Stimulated activated naive CD8-positive, alpha-beta T cell treated with anti-CD3 and anti-CD28 coated beads, Interleukin-15, Interleukin-2, amounts not matched to agents 100 U/mL and 50 U/mL, for 24 hours (primary cell): ENCODE results near the gene C1R.

ENCODE experiments used
- ATAC-seq: fragments of 150-1000 bp; cut with Tn5 transposase; one replicate; pipeline ENCODE4 v1.10.0; 2021
- DNase-seq: peaks from one replicate; pipeline ENCODE4 v3.0.0; 2021

C1R gene

DNA sequence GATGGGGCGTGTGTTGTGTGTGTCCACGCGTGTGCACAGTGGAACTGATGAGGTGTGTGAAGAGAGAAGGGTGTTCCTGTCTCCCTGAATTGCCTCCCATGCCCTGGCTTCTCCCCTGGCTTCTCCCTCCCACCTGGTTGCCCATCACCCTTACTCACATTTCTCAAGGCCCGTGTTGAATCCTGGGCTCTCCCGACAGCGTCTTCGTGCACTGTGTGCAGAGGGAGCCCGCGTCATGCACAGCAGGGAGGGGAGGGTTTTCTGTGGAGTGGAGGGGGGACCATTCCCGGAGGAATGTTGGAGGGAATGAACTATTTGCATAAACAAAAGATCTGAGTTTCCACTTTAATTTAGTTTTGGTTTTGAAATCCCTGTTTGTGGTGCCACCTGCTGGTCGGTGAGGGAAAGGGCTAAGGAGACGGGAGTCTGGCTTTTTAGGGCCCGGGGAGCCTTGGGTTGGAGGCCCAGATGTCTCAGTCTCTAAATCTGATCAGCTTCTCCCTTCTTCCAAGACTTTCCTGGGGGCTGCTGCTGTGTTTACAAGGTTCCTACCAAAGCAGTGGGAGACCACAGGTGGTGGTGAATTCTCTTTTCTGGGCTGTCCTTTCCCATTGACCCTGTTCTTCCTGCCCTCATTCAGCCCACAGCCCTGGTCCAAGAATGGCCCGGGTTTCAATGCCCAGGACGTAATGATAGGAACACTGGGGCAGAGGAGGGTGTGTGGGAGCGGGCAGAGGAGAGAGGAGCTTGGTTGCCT is at the start of gene C1R:
C1R (minus strand) TSS at position 217 of the 757 bp plus-strand sequence; CDS start at position 160, 57 bp downstream.
- peak; percentile 74 for DNase-seq
- peak; percentile 47 for ATAC-seq

DNA sequence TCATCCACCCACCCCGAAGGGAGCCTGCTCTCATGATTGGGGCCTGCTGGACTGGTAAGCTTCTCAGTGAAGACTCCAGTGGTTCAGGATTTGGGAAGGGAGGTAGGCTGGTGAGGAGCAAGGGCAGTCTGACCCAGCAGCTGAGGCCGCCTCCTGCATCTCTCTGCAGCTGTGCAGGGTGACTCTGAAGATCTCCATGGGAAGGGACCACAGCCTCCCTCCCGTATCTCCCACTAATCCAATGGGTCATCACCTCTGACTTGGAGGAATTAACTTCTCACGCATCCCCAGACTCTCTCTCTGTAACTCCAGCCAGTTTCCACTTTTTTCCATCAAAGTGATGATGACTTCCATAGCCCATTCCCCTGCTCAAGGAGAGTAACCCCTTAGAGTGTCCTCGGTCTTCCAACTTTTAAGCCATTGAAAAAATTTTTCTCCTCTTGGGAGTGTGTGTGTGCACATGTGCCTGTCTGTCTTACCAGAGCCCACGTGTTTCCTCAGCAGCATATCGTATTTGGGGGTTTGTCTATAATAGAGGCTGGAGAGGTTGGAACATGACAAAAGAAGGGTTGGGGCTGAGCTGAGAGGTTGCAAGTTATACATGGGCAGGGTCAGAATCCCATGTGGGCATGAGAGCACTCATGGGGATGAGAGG is 49.2 kb upstream of the C1R start:
- DNase-seq (no peak), ATAC-seq (no peak)

GRCh38 chr12:7139200-7139599 is 47.0 kb upstream of the C1R start:
- DNase-seq (no peak), ATAC-seq (no peak)

GRCh38 chr12:7137908-7138307 is 45.7 kb upstream of the C1R start:
- ATAC-seq, result no peak

DNA sequence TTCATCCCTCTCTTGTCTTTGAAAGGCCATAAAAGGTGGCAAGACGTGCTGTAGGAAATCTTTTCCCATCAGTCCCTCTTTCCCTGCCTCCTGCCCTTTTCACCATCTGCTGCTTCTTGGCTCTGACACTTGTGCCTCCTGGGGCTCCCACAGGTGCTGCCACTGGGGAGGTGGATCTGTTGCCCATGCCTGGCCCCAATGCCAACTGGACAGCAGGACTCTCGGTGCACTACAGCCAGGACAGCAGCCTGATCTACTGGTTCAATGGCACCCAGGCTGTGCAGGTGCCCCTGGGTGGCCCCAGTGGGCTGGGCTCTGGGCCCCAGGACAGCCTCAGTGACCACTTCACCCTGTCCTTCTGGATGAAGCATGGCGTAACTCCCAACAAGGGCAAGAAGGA is 44.4 kb upstream of the C1R start:
- ATAC-seq (no peak), DNase-seq (no peak)

More at GRCh38 chr12:7137908-7138307, 45.7 kb upstream of the C1R start:
- no peak for DNase-seq

DNA sequence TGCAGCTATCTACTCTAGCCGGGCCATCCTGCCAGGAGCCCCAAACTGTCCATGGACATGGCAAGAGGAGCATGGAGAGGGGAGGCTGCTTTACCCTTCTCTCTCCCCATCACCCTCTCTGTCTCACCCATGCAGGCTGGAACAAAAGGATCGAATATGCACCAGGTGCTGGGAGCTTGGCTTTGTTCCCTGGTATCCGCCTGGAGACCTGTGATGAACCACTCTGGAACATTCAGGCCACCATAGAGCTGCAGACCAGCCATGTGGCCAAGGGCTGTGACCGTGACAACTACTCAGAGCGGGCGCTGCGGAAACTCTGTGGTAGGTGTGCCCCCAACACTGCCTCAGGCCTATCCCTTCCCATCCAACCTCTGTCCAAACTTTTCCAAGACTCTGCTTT is 43.8 kb upstream of the C1R start:
- DNase-seq, result no peak
- ATAC-seq, result no peak

GRCh38 chr12:7134396-7135166 is 42.3 kb upstream of the C1R start:
- DNase-seq, result no peak
- no peak for ATAC-seq

DNA sequence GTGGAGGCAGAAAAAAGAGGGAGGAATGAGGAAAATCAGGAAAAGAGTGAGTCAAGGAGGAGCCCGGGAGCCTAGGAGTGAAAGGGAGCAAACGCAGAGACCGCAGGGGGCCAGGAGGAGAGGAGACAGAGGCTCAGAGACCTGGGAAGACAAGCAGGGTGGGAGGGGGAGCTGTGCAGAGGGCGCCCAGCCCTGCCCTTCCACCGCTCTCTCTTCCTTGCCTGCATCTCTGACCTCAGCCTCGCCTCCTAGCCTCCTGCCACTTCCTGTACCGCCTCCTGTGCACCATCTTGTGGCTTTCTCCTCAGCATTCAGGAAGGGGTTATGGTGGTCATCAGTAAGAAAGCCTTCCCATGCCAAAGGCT is 39.2 kb upstream of the C1R start:
- ATAC-seq (peak; percentile 51), DNase-seq (peak; percentile 59)

DNA sequence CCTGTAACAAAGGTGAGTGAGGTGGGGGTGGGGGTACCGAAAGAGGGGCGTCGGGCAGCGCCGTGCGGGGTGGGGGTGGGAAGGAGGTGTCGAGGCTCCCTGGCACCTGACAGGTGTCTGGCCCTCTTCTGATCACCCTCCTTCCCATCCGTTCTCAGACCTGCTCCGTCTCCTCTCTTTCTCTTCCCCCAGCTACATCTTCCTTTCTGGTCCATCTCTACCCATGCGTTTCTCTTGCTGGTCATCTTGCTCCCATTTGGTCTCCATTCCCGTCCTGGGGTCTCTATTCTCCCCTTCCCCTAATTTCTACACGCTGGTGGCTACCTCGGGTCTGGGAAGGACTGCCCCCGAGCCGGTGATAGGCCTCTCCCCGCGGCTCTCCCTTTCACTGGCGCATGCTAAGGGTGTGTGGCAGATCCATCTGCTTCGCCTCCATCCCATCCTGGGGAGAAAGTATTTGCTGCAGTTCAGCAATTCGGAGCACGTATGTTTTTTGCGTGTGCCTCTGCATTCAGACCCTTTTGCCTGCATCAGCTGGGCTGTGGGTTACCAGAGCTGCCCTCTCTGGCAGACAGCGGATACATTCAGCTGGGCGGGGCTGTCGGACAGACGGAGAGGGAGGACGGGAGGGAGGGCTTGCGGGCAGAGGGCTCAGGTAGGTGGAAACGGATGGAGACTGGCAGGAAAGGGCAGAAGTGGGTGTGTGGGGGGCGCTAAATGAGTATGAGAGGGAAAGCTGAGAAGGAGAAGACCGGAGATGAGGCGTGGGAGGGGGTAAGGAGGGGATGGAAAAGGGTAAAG is 38.7 kb upstream of the C1R start:
- ATAC-seq, result peak; percentile 60
- DNase-seq, result peak; percentile 73

DNA sequence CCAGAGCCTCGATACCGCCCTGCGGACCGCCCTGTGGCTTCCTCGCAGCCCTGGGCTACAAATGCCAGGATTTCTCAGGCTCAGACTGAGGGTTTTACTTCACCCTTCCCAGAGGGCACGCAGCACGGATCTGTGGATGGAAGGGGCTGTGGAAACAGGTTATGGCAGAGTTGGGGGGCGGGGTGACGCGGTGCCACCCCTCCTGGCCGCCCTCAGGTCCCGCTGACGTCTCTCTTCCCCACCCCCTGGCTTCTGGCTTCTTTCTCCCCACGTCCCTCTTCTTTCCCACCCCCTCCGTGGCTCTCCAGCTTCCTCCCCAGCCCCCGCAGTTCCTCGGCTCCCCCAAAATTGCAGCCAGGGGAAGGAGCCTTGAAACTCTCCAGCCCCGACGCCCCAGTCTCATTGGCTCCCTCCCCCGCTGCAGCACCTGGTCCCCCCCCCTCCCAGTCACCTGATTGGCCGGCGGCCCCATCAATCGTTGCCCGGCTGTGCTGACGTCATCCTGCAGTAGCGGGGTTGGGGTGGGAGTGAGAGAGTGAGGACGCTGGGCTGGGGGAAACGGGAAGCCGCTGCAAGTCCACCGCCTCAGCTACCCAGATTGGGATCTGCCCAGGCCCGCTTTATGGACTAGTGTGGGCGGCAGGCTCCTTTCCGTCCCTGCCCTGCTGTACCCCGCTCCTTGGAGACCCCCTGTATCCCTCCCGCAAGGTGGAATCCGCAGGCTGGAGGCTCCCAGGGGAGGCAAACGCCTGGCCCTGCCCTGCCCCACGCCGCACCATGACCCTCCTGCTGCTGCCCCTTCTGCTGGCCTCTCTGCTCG is 37.8 kb upstream of the C1R start, which contains the start of gene CLSTN3:
CLSTN3 (plus strand) TSS at position 500 of the 820 bp plus-strand sequence; CDS start at position 778, 278 bp downstream.
- peak; percentile 74 for ATAC-seq

GRCh38 chr12:7129287-7129871 is 37.1 kb upstream of the C1R start:
- ATAC-seq, result no peak
- no peak for DNase-seq

More for the DNA sequence above, 37.8 kb upstream of the C1R start, which contains the start of gene CLSTN3:
- peak; percentile 87 for DNase-seq

DNA sequence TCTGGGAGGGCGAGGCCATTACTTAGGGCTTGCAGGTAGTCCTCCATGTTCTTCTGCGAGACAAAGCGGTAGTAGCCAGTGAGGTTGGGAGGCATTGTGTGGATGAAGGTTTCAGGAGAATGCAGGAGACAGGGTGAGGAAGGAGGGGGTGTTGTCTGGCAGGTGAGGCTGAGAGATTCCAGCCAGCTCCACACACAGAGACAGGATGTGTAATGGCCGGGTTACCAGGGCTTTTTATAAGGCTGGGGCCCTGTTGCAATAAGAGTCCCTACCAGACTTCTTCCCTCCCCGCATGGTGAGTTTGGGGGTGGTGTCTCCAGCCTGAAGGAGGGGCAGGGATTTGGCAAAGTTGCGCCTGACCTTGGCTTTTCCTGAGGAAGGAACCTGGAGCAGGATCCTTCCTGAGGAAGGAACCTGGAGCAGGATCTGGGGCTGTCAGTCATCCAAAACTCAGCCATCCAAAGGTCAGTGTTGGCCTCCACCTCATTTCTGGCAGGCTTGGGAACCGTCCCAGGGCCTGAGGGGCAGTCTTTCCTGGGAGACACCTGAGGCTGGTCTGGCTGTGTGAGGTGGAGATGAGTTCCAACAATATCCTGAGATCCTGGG is 36.5 kb upstream of the C1R start, which contains the start of gene RBP5:
RBP5 (minus strand) TSS at position 209 of the 606 bp plus-strand sequence; CDS start at position 95, 114 bp downstream.
- no peak for ATAC-seq
- DNase-seq, result no peak

- ATAC-seq (no peak), DNase-seq (no peak)
Measured at GRCh38 chr12:7127916-7128626, 35.8 kb upstream of the C1R start.

GRCh38 chr12:7125632-7126227 is 33.5 kb upstream of the C1R start:
- ATAC-seq (no peak), DNase-seq (no peak)

GRCh38 chr12:7123806-7124522 is 31.7 kb upstream of the C1R start:
- ATAC-seq (no peak), DNase-seq (no peak)

- no peak for DNase-seq
Measured at GRCh38 chr12:7122811-7123769, 30.8 kb upstream of the C1R start.

GRCh38 chr12:7121324-7121723 is 29.1 kb upstream of the C1R start:
- DNase-seq (no peak), ATAC-seq (no peak)

More at GRCh38 chr12:7122811-7123769, 30.8 kb upstream of the C1R start:
- no peak for ATAC-seq
